GM18519 (cell line): ENCODE data around the gene FKBP1A.

Experiments
- ATAC-seq: cut with Tn5 transposase; IDR thresholded peaks from one replicate; pipeline ENCODE4 v1.9.1; 2021; ENCODE audit warnings: mild to moderate bottlenecking, moderate library complexity; ENCODE audit not compliant: unreplicated experiment, low FRiP score

FKBP1A gene

GRCh38 chr20:1388741-1389483, 3.9 kb downstream of the FKBP1A start:
- no peak for ATAC-seq

GRCh38 chr20:1388253-1388652, 4.6 kb downstream of the FKBP1A start:
- ATAC-seq: no peak

GRCh38 chr20:1386323-1386722, 6.5 kb downstream of the FKBP1A start:
- no peak for ATAC-seq

- ATAC-seq: no peak
Observed at GRCh38 chr20:1383623-1384404, 9.0 kb downstream of the FKBP1A start.

GRCh38 chr20:1382670-1383069, 10.2 kb downstream of the FKBP1A start:
- no peak for ATAC-seq

- ATAC-seq: no peak
Observed at GRCh38 chr20:1381753-1382591, 10.9 kb downstream of the FKBP1A start.

- no peak for ATAC-seq
Observed at GRCh38 chr20:1378735-1379125, 14.1 kb downstream of the FKBP1A start.

GRCh38 chr20:1377984-1378734, 14.7 kb downstream of the FKBP1A start:
- no peak for ATAC-seq

GRCh38 chr20:1377341-1377871, 15.4 kb downstream of the FKBP1A start:
- ATAC-seq: no peak

- ATAC-seq: no peak
Observed at GRCh38 chr20:1376408-1377270, 16.2 kb downstream of the FKBP1A start.

GRCh38 chr20:1376007-1376406, 16.8 kb downstream of the FKBP1A start:
- no peak for ATAC-seq

- no peak for ATAC-seq
Observed at GRCh38 chr20:1375515-1375914, 17.3 kb downstream of the FKBP1A start.

GRCh38 chr20:1374246-1374645, 18.6 kb downstream of the FKBP1A start:
- no peak for ATAC-seq

- ATAC-seq: no peak
Observed at GRCh38 chr20:1373614-1374013, 19.2 kb downstream of the FKBP1A start.

GRCh38 chr20:1373036-1373435, 19.8 kb downstream of the FKBP1A start:
- no peak for ATAC-seq

GRCh38 chr20:1371830-1372539, 20.9 kb downstream of the FKBP1A start:
- ATAC-seq: no peak

- no peak for ATAC-seq
Observed at GRCh38 chr20:1371202-1371782, 21.6 kb downstream of the FKBP1A start.

- ATAC-seq: no peak
Observed at GRCh38 chr20:1370548-1371110, 22.2 kb downstream of the FKBP1A start.
